Thyroid gland (tissue), 4 donors: Measurements from ENCODE around the gene GUCY1A2.

Experiments used
- CTCF ChIP-seq, 6 experiments: fragments of 200-600 bp in 3 of 6; fragments of 450-650 bp in 3 of 6; sonication (generic) in 3 of 6; IDR thresholded peaks; one replicate each; pipeline ENCODE4 v1.5.1; 2016 to 2019; ENCODE audit warnings: antibody characterized with exemption in 6 of 6, mild to moderate bottlenecking in 2 of 6, inconsistent platforms in 1 of 6, moderate library complexity in 1 of 6
- POLR2A ChIP-seq, 2 donors: fragments of 450-650 bp; IDR thresholded peaks; one replicate each; pipeline ENCODE4 v1.6.1; 2017; ENCODE audit warnings: antibody characterized with exemption in 2 of 2, mild to moderate bottlenecking in 2 of 2, moderate library complexity in 1 of 2

- TF ChIP-seq CTCF (IDR thresholded peaks at IDR 0.05) (no peak), POLR2A (IDR thresholded peaks at IDR 0.05) (no peak)
These were observed 26.2 kb upstream of the GUCY1A2 start for GRCh38 chr11:107044503-107044902.
